ENCODE results near the gene ACTR6. TPM values are rescaled to one million over a fixed set of nuclear protein-coding genes. Genes with fewer than 3 reads are reported as not detected.
"Not testable (repeated sequence)": the region's sequence is repeated elsewhere in the genome, so short reads cannot be mapped to it uniquely, and the experiment has no call there.

The ACTR6 gene
- total RNA-seq, 3 donors from 2014 or later, result 23.2 to 26.3 (median 26.2) TPM

- peaks cover 3% of the 10 kb centered on the region for H3K4me1 Mint-ChIP-seq (ENCODE audit: low read depth)
- no peak overlapping the region for H3K4me3 Mint-ChIP-seq
- H3K36me3 Mint-ChIP-seq (ENCODE audit: insufficient read depth), result no peaks in the 10 kb centered on the region
- ATAC-seq (no peak), DNase-seq (no peak)
- no peaks in the 10 kb centered on the region for H3K27me3 Mint-ChIP-seq (ENCODE audit: low read depth)
- no peaks in the 10 kb centered on the region for H3K9me3 Mint-ChIP-seq
Measured at GRCh38 chr12:100254876-100255275, 54.3 kb downstream of the ACTR6 start.

- H3K27me3 Mint-ChIP-seq (ENCODE audit: low read depth), result no peaks in the 10 kb centered on the region
- no peaks in the 10 kb centered on the region for H3K9me3 Mint-ChIP-seq
Measured at GRCh38 chr12:100258127-100258526, 57.5 kb downstream of the ACTR6 start.

GRCh38 chr12:100263131-100263530, 62.5 kb downstream of the ACTR6 start:
- H3K27me3 Mint-ChIP-seq (ENCODE audit: low read depth), result no peaks in the 10 kb centered on the region
- ATAC-seq, result no peak
- H3K4me3 Mint-ChIP-seq, result no peak overlapping the region
- no peaks in the 10 kb centered on the region for H3K36me3 Mint-ChIP-seq (ENCODE audit: insufficient read depth)
- no peaks in the 10 kb centered on the region for H3K9me3 Mint-ChIP-seq
- H3K4me1 Mint-ChIP-seq (ENCODE audit: low read depth), result peaks cover 1% of the 10 kb centered on the region
- DNase-seq, result no peak

More at GRCh38 chr12:100258127-100258526, 57.5 kb downstream of the ACTR6 start:
- no peaks in the 10 kb centered on the region for H3K36me3 Mint-ChIP-seq (ENCODE audit: insufficient read depth)
- ATAC-seq (no peak), DNase-seq (no peak)
- peaks cover 3% of the 10 kb centered on the region for H3K4me1 Mint-ChIP-seq (ENCODE audit: low read depth)
- H3K4me3 Mint-ChIP-seq, result no peak overlapping the region

- not testable (repeated sequence) for H3K27me3 Mint-ChIP-seq (ENCODE audit: low read depth); H3K36me3 Mint-ChIP-seq (ENCODE audit: insufficient read depth); ATAC-seq; DNase-seq; H3K9me3 Mint-ChIP-seq
- peak overlapping the region; percentile 8 for H3K4me3 Mint-ChIP-seq
- H3K4me1 Mint-ChIP-seq (ENCODE audit: low read depth), result peaks cover 16% of the 10 kb centered on the region
Measured at GRCh38 chr12:100265107-100265506, 64.5 kb downstream of the ACTR6 start.

- DNase-seq (no peak), ATAC-seq (no peak)
- no peaks in the 10 kb centered on the region for H3K9me3 Mint-ChIP-seq
- H3K27me3 Mint-ChIP-seq (ENCODE audit: low read depth), result no peaks in the 10 kb centered on the region
- H3K4me1 Mint-ChIP-seq (ENCODE audit: low read depth), result peaks cover 19% of the 10 kb centered on the region
- peaks cover 2% of the 10 kb centered on the region for H3K36me3 Mint-ChIP-seq (ENCODE audit: insufficient read depth)
- peak overlapping the region; percentile 98 for H3K4me3 Mint-ChIP-seq
Measured at GRCh38 chr12:100265732-100266584, 65.3 kb downstream of the ACTR6 start.

GRCh38 chr12:100266585-100266834, 65.9 kb downstream of the ACTR6 start:
- ATAC-seq, result peak; percentile 86 to 87
- no peaks in the 10 kb centered on the region for H3K9me3 Mint-ChIP-seq

GRCh38 chr12:100266835-100267602, 66.4 kb downstream of the ACTR6 start, which contains the start of the genes DEPDC4 and SCYL2:
DEPDC4 (minus strand) TSS chr12:100267079; CDS start chr12:100267076, 3 bp downstream.
SCYL2 (plus strand) TSS chr12:100267177; CDS start chr12:100282971, 15,794 bp downstream.
- DNase-seq, result peak; percentile 93
- H3K27me3 Mint-ChIP-seq (ENCODE audit: low read depth), result no peaks in the 10 kb centered on the region
- H3K4me1 Mint-ChIP-seq (ENCODE audit: low read depth), result peaks cover 28% of the 10 kb centered on the region
- ATAC-seq, result peak; percentile 94 to 96
- no peaks in the 10 kb centered on the region for H3K9me3 Mint-ChIP-seq
- H3K36me3 Mint-ChIP-seq (ENCODE audit: insufficient read depth), result peaks cover 2% of the 10 kb centered on the region
- H3K4me3 Mint-ChIP-seq, result peak within 1 kb of the TSS; percentile 98

More at GRCh38 chr12:100266585-100266834, 65.9 kb downstream of the ACTR6 start:
- H3K27me3 Mint-ChIP-seq (ENCODE audit: low read depth), result no peaks in the 10 kb centered on the region
- peak overlapping the region; percentile 98 for H3K4me3 Mint-ChIP-seq
- H3K4me1 Mint-ChIP-seq (ENCODE audit: low read depth), result peaks cover 23% of the 10 kb centered on the region
- DNase-seq, result peak; percentile 90
- peaks cover 2% of the 10 kb centered on the region for H3K36me3 Mint-ChIP-seq (ENCODE audit: insufficient read depth)

- peak overlapping the region; percentile 98 for H3K4me3 Mint-ChIP-seq
- DNase-seq, result peak; percentile 6
- ATAC-seq, result peak in 1 of 2 donors; percentile 2
- H3K27me3 Mint-ChIP-seq (ENCODE audit: low read depth), result no peaks in the 10 kb centered on the region
- H3K36me3 Mint-ChIP-seq (ENCODE audit: insufficient read depth), result peaks cover 2% of the 10 kb centered on the region
- H3K4me1 Mint-ChIP-seq (ENCODE audit: low read depth), result peaks cover 28% of the 10 kb centered on the region
- H3K9me3 Mint-ChIP-seq, result no peaks in the 10 kb centered on the region
Measured at GRCh38 chr12:100267603-100268281, 67.1 kb downstream of the ACTR6 start.

- no peaks in the 10 kb centered on the region for H3K9me3 Mint-ChIP-seq
- H3K36me3 Mint-ChIP-seq (ENCODE audit: insufficient read depth), result peaks cover 4% of the 10 kb centered on the region
- DNase-seq, result no peak
Measured at GRCh38 chr12:100268835-100269564, 68.4 kb downstream of the ACTR6 start.

GRCh38 chr12:100273782-100274181, 73.2 kb downstream of the ACTR6 start:
- no peak for DNase-seq
- no peak for ATAC-seq
- peaks cover 7% of the 10 kb centered on the region for H3K36me3 Mint-ChIP-seq (ENCODE audit: insufficient read depth)

More at GRCh38 chr12:100268835-100269564, 68.4 kb downstream of the ACTR6 start:
- ATAC-seq, result no peak
- Mint-ChIP-seq H3K4me3 (peak overlapping the region; percentile 98), H3K4me1 (ENCODE audit: low read depth) (peaks cover 40% of the 10 kb centered on the region), H3K27me3 (ENCODE audit: low read depth) (no peaks in the 10 kb centered on the region)

More at GRCh38 chr12:100273782-100274181, 73.2 kb downstream of the ACTR6 start:
- no peaks in the 10 kb centered on the region for H3K9me3 Mint-ChIP-seq
- peaks cover 50% of the 10 kb centered on the region for H3K4me1 Mint-ChIP-seq (ENCODE audit: low read depth)
- H3K4me3 Mint-ChIP-seq, result no peak overlapping the region
- no peaks in the 10 kb centered on the region for H3K27me3 Mint-ChIP-seq (ENCODE audit: low read depth)

Other genes starting within 250 kb of the ACTR6 start
- gene ANKS1B, start 215.9 kb upstream of the ACTR6 start, total RNA-seq, result under 1 TPM; 0.05 to 0.56 (median 0.16) TPM
- 10 to 100 TPM; 52.2 to 56.3 (median 54.6) TPM for gene BLTP3B, start 57.9 kb upstream of the ACTR6 start, total RNA-seq
- 1 to 10 TPM in 1 of 3 donors, under 1 TPM in 2; 0.51 to 1.2 (median 0.53) TPM for gene DEPDC4, start 66.3 kb downstream of the ACTR6 start, total RNA-seq
- 10 to 100 TPM; 32.2 to 37.5 (median 34.4) TPM for gene SCYL2, start 66.4 kb downstream of the ACTR6 start, total RNA-seq
- gene SLC17A8, start 156.3 kb downstream of the ACTR6 start, total RNA-seq, result not detected